Ovary (tissue), 3 donors: ENCODE data around the gene TAS2R1.

Source experiments
- CTCF ChIP-seq, 3 donors: fragments of 450-650 bp in 2 of 3; fragments of 200-600 bp in 1 of 3; IDR thresholded peaks; one replicate each; pipeline versions ENCODE4 v1.5.1 to v1.8.0; 2016 to 2022; ENCODE audit warnings: antibody characterized with exemption in 3 of 3, mild to moderate bottlenecking in 1 of 3
- EP300 ChIP-seq: sonication (generic); formaldehyde crosslinking; IDR thresholded peaks from one replicate; pipeline ENCODE4 v1.6.1; 2017; ENCODE audit warnings: antibody characterized with exemption
- POLR2A ChIP-seq: fragments of 450-650 bp; IDR thresholded peaks from one replicate; pipeline ENCODE4 v1.6.1; 2017; ENCODE audit warnings: antibody characterized with exemption, mild to moderate bottlenecking, moderate library complexity
- donor health status: DM: no; HTN: no; CAD: no.

DNA sequence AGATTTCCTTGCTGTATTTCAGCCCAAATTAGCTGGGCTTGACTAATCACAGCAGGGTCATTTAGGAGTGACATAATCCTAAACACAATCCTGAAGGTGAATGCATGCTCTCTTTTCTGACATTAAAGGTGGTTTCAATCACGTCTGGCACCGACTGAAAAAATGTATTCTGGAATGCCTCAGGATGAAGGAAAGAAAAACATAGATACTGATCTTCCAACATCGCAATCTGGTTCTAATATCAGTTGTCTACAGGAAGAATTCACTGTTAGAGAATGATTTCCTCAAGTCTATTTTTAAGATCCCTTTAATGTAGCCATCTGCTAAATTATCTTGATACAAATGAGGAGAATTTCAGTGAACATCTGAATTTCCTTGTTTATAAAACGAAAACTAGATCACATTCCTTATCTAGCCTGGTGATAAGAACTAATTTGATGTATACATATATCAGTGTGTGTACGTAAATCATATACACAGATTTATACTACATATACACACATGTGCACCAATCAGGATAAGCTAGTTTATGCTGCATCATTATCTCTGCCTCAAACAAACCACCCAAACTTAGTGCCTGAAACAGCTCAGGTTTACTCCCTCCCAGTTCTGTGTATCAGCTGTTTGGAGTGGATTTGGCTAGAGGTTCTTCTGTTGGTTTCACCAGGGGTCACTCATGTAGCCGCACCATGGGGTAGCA lies 31.3 kb upstream of the TAS2R1 start:
- TF ChIP-seq EP300 (no peak), POLR2A (no peak), CTCF (IDR thresholded peaks at IDR 0.05) (no peak)
